DND-41 (cell line): Measurements from ENCODE around the gene ADAM10.

Experiments used
- ATAC-seq: fragments of 200-7000 bp; cut with Tn5 transposase; 3 replicates; pipeline ENCODE4 v1.9.1; 2021; ENCODE audit warnings: low read depth; ENCODE audit not compliant: insufficient read depth
- DNase-seq: peaks from one replicate; pipeline ENCODE4 v3.0.0-alpha.2; 2020
- H2AFZ ChIP-seq: 2 replicates; pipeline ENCODE4 v1.6.0; 2012; ENCODE audit warnings: low read depth, low read length
- H3K27ac ChIP-seq: 2 replicates; pipeline ENCODE4 v1.5.1; 2012; ENCODE audit warnings: low read length, inconsistent platforms
- H3K27me3 ChIP-seq: fragments of 200-600 bp; sonication (generic); 2 replicates; pipeline ENCODE4 v1.6.0; 2012; ENCODE audit warnings: low read length, mild to moderate bottlenecking, inconsistent platforms; ENCODE audit not compliant: insufficient read depth, poor library complexity
- H3K36me3 ChIP-seq: 2 replicates; pipeline ENCODE4 v1.5.1; 2012; ENCODE audit warnings: low read length, inconsistent platforms; ENCODE audit not compliant: insufficient read depth
- H3K4me1 ChIP-seq: 2 replicates; pipeline ENCODE4 v1.5.1; 2012; ENCODE audit warnings: mild to moderate bottlenecking, low read length; ENCODE audit not compliant: insufficient read depth
- H3K4me2 ChIP-seq: 2 replicates; pipeline ENCODE4 v1.6.0; 2012; ENCODE audit warnings: mild to moderate bottlenecking, moderate library complexity, low read length, inconsistent platforms; ENCODE audit not compliant: insufficient read depth
- H3K4me3 ChIP-seq, 2 experiments: fragments of 200-600 bp in 1 of 2; shearing (Covaris generic) in 1 of 2; 2 replicates each; pipeline ENCODE4 v1.5.1; 2012 to 2016; ENCODE audit warnings: inconsistent platforms in 2 of 2, low read length in 2 of 2, mild to moderate bottlenecking in 2 of 2, low read depth in 1 of 2, moderate library complexity in 1 of 2
- H3K79me2 ChIP-seq: 2 replicates; pipeline ENCODE4 v1.6.0; 2012; ENCODE audit warnings: low read length, inconsistent platforms; ENCODE audit not compliant: insufficient read depth
- H3K9ac ChIP-seq: 2 replicates; pipeline ENCODE4 v1.6.0; 2012; ENCODE audit warnings: low read depth, mild to moderate bottlenecking, inconsistent platforms, low read length, moderate library complexity
- H3K9me3 ChIP-seq: 2 replicates; pipeline ENCODE4 v1.5.1; 2012; ENCODE audit warnings: low read length, moderate library complexity, mild to moderate bottlenecking, inconsistent platforms; ENCODE audit not compliant: insufficient read depth, severe bottlenecking
- H4K20me1 ChIP-seq: 2 replicates; pipeline ENCODE4 v1.6.0; 2012; ENCODE audit warnings: low read length; ENCODE audit not compliant: insufficient read depth
- CTCF ChIP-seq: IDR thresholded peaks from 2 replicates; pipeline ENCODE4 v1.5.1; 2012; ENCODE audit warnings: borderline replicate concordance, low read length, moderate library complexity, mild to moderate bottlenecking; ENCODE audit not compliant: poor library complexity, severe bottlenecking; ENCODE audit errors: extremely low read depth
- EZH2 ChIP-seq: IDR thresholded peaks from 3 replicates; pipeline ENCODE4 v1.6.1; 2012; ENCODE audit warnings: borderline replicate concordance, low read depth, mild to moderate bottlenecking, moderate library complexity, low read length, inconsistent platforms; ENCODE audit not compliant: severe bottlenecking

ADAM10 gene

DNA sequence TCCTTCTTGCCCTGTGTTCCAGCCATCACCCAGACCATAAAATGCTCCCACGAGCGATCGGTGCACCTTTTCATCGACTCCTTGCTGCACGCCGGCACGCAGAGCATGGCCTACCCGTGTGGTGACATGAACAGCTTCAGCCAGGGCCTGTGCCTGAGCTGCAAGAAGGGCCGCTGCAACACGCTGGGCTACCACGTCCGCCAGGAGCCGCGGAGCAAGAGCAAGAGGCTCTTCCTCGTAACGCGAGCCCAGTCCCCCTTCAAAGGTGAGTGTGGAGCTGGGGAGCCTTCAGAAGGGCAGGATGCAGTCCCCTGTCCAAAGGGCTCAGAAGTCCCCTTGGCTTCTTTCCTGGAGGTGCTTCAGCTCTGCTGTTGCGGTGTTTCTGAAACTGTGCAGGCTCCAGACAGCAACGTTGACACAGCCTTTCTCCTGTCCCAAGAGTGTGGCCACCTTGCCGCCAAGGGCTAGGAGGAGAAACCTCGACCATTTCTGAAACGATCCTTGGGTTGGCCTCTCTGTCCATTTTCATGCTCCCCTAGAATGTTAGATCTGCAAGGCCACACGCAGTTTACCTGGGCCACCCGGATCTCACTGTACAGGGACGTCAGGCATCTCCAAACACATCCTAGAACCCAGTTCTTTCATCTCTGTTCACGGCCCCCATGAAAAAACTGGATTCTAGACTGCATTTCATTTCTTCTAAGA lies 201.0 kb downstream of the ADAM10 start:
- TF ChIP-seq CTCF (no peak), EZH2 (no peak)
- H3K4me1 ChIP-seq, result peaks cover 38% of the 10 kb centered on the region
- no peaks in the 10 kb centered on the region for H3K79me2 ChIP-seq
- DNase-seq (no peak), ATAC-seq (no peak)
- no peak overlapping the region for H3K27ac ChIP-seq
- H4K20me1 ChIP-seq, result no peaks in the 10 kb centered on the region
- no peak overlapping the region for H3K4me2 ChIP-seq
- H3K36me3 ChIP-seq, result no peaks in the 10 kb centered on the region
- no peak overlapping the region for H3K4me3 ChIP-seq
- H3K9ac ChIP-seq, result no peak overlapping the region
- no peak overlapping the region for H2AFZ ChIP-seq
- no peaks in the 10 kb centered on the region for H3K9me3 ChIP-seq
- H3K27me3 ChIP-seq, result no peaks in the 10 kb centered on the region

DNA sequence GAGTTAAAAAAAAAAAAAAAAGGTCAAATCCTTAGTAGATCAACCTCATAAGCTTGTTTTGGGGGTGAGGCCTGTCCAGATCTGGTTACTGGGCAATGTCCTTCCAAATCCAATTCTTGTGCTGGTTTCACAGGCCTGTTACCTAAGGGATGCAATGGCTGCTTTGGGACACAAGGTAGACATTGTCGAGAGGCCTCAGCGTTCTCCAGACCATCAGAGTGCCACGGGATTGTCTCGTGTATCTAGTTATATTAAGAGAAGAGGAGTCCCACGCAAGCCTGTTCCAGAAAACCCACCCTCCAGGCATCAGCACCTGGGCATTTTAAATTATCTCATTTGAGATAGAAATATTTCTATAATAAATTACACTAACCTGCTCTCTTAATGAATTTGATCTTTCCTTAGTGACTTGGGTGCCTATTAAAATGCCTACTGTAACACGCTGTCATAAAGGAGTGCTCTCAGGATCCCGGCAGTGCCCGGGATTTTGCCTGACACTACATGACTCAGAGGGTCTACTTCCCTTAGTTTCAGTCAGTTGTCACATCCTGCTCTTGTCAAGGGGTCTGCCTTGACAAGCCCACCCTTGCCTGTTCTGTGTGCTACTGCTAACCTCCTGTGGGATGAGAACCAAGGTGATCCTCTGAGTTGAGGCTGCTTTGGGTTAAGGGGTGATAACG lies 201.7 kb downstream of the ADAM10 start:
- DNase-seq (no peak), ATAC-seq (no peak)
- Histone ChIP-seq H3K9ac (no peak overlapping the region), H3K27ac (no peak overlapping the region), H3K79me2 (no peaks in the 10 kb centered on the region), H4K20me1 (no peaks in the 10 kb centered on the region), H3K4me3 (no peak overlapping the region), H3K9me3 (no peaks in the 10 kb centered on the region), H3K27me3 (no peaks in the 10 kb centered on the region), H2AFZ (no peak overlapping the region), H3K4me2 (no peak overlapping the region), H3K36me3 (no peaks in the 10 kb centered on the region), H3K4me1 (peaks cover 33% of the 10 kb centered on the region)
- TF ChIP-seq EZH2 (no peak), CTCF (no peak)

GRCh38 chr15:58546635-58547627 lies 202.6 kb downstream of the ADAM10 start:
- Histone ChIP-seq H3K27ac (no peak overlapping the region), H3K36me3 (no peaks in the 10 kb centered on the region), H3K9me3 (no peaks in the 10 kb centered on the region), H3K4me1 (peaks cover 32% of the 10 kb centered on the region), H3K79me2 (no peaks in the 10 kb centered on the region), H3K9ac (no peak overlapping the region), H2AFZ (no peak overlapping the region), H3K4me3 (no peak overlapping the region), H3K27me3 (no peaks in the 10 kb centered on the region), H4K20me1 (no peaks in the 10 kb centered on the region), H3K4me2 (no peak overlapping the region)
- TF ChIP-seq CTCF (no peak), EZH2 (no peak)
- DNase-seq (no peak), ATAC-seq (no peak)
